Gastrocnemius medialis (tissue), 4 donors: ENCODE data around the gene ADGRD2. TPM values are rescaled to one million over a fixed set of nuclear protein-coding genes. Genes with fewer than 3 reads are reported as not detected.

ENCODE experiments used
- ATAC-seq, 2 donors: fragments of 150-250 bp; one replicate each; pipeline ENCODE4 v1.9.1; 2016
- DNase-seq, 2 donors: peaks; one replicate each; pipeline ENCODE4 v3.0.0-alpha.2; 2019
- H3K27ac ChIP-seq, 4 donors: fragments of 200-600 bp; sonication (generic); 1 replicate in 1 of 4; 2 replicates in 3 of 4; pipeline ENCODE4 v1.5.1; 2016 to 2018; ENCODE audit warnings: mild to moderate bottlenecking in 2 of 4, moderate library complexity in 1 of 4
- H3K27me3 ChIP-seq, 3 donors: fragments of 200-600 bp; sonication (generic) in 2 of 3; 1 replicate in 1 of 3; 2 replicates in 2 of 3; pipeline versions ENCODE4 v1.5.1 to v1.6.0; 2016 to 2019; ENCODE audit warnings: mild to moderate bottlenecking in 1 of 3, moderate library complexity in 1 of 3
- H3K36me3 ChIP-seq, 2 donors: fragments of 200-600 bp; sonication (generic) in 1 of 2; one replicate each; pipeline ENCODE4 v1.5.1; 2017 to 2018
- H3K4me1 ChIP-seq, 2 donors: fragments of 200-600 bp; sonication (generic) in 1 of 2; one replicate each; pipeline ENCODE4 v1.5.1; 2016 to 2017; ENCODE audit warnings: mild to moderate bottlenecking in 2 of 2
- H3K4me3 ChIP-seq, 4 donors: fragments of 200-600 bp; sonication (generic) in 3 of 4; 1 replicate in 1 of 4; 2 replicates in 3 of 4; pipeline ENCODE4 v1.5.1; 2016 to 2019; ENCODE audit warnings: mild to moderate bottlenecking in 2 of 4
- H3K9me3 ChIP-seq, 3 donors: fragments of 200-600 bp; sonication (generic) in 2 of 3; 1 replicate in 1 of 3; 2 replicates in 2 of 3; pipeline ENCODE4 v1.5.1; 2016 to 2019
- CTCF ChIP-seq, 5 experiments: fragments of 450-650 bp in 3 of 5; fragments of 200-600 bp in 2 of 5; sonication (generic) in 2 of 5; IDR thresholded peaks in 4 of 5; conservative IDR thresholded peaks in 1 of 5; 1 replicate in 4 of 5; 2 replicates in 1 of 5; pipeline ENCODE4 v1.5.1; 2016 to 2019; ENCODE audit warnings: antibody characterized with exemption in 5 of 5, mild to moderate bottlenecking in 3 of 5, moderate library complexity in 3 of 5
- POLR2A ChIP-seq, 2 donors: fragments of 450-650 bp; IDR thresholded peaks; one replicate each; pipeline ENCODE4 v1.6.1; 2017; ENCODE audit warnings: antibody characterized with exemption in 2 of 2, mild to moderate bottlenecking in 2 of 2, moderate library complexity in 2 of 2
- in situ Hi-C, 4 donors: fragments of 200-750 bp; cut with MboI; loops; one replicate each; pipeline versions ENCODE4 v1.15.0 to v1.8.0; 2017; ENCODE audit warnings: low sequenced_read_pairs in 4 of 4
- intact Hi-C: fragments of 100-400 bp; cut with DNase I; formaldehyde crosslinking; loops from one replicate; pipeline ENCODE4 v1.15.1; 2023; ENCODE audit warnings: low total_unique reads
- total RNA-seq, 4 donors: library from RNA; depleted of rRNA; stranded (reverse); fragments of >200 nt; gene quantifications; one replicate each; pipeline versions ENCODE4 v1.1.0 to v1.2.3, GENCODE V29; 2016

ADGRD2 gene
- total RNA-seq, 4 donors from 2014 or later: not detected

GRCh38 chr9:124527781-124528180 is 77.5 kb downstream of the ADGRD2 start:
- DNase-seq (no peak), ATAC-seq (no peak)
- H3K9me3 ChIP-seq: no peaks in the 10 kb centered on the region
- intact Hi-C loops: no loop called here
- in situ Hi-C loops: no loop called here
- H3K27me3 ChIP-seq: no peaks in the 10 kb centered on the region
- no peak overlapping the region for H3K27ac ChIP-seq
- TF ChIP-seq CTCF (IDR thresholded peaks at IDR 0.05 in 4 of 5, conservative IDR thresholded peaks at IDR 0.05 in 1 of 5): no peak
- TF ChIP-seq POLR2A (IDR thresholded peaks at IDR 0.05): no peak
- no peaks in the 10 kb centered on the region for H3K4me1 ChIP-seq
- H3K36me3 ChIP-seq: no peaks in the 10 kb centered on the region
- H3K4me3 ChIP-seq: no peak overlapping the region

Other genes starting within 250 kb of the ADGRD2 start
- 10 to 100 TPM in 1 of 4 donors, 1 to 10 TPM in 3; 2.3 to 10.1 (median 3.5) TPM for gene NEK6, start 192.5 kb upstream of the ADGRD2 start, total RNA-seq
- 100 to 1,000 TPM; 265 to 438 (median 354) TPM for gene PSMB7, start 35.0 kb upstream of the ADGRD2 start, total RNA-seq
- not detected for gene NR5A1, start 56.9 kb downstream of the ADGRD2 start, total RNA-seq